WERI-Rb-1 (cell line): ENCODE measurements around the gene TOX3.

ENCODE experiments used
- DNase-seq: peaks from one replicate; pipeline ENCODE4 v3.0.0-alpha.2; 2020
- H3K27ac ChIP-seq: fragments of 250-450 bp; sonication (Bioruptor Pico); 2 replicates; pipeline ENCODE4 v1.5.1; 2020; ENCODE audit warnings: mild to moderate bottlenecking, moderate library complexity
- H3K27me3 ChIP-seq: fragments of 250-450 bp; sonication (Bioruptor Pico); 2 replicates; pipeline ENCODE4 v1.5.1; 2021; ENCODE audit warnings: mild to moderate bottlenecking, low read depth, moderate library complexity; ENCODE audit not compliant: insufficient read depth, severe bottlenecking
- H3K36me3 ChIP-seq: fragments of 250-450 bp; sonication (Bioruptor Pico); 2 replicates; pipeline ENCODE4 v1.5.1; 2020; ENCODE audit warnings: mild to moderate bottlenecking, moderate library complexity
- H3K4me3 ChIP-seq: 2 replicates; pipeline ENCODE4 v1.5.1; 2011; ENCODE audit warnings: low read depth, mild to moderate bottlenecking, control low read depth, low read length
- H3K9me3 ChIP-seq: fragments of 250-450 bp; sonication (Bioruptor Pico); 2 replicates; pipeline ENCODE4 v1.5.1; 2021; ENCODE audit warnings: mild to moderate bottlenecking, moderate library complexity; ENCODE audit not compliant: severe bottlenecking
- CTCF ChIP-seq: IDR thresholded peaks from 2 replicates; pipeline ENCODE4 v1.5.1; 2011; ENCODE audit warnings: low read depth, mild to moderate bottlenecking, control low read depth, inconsistent platforms, low read length

Gene TOX3

GRCh38 chr16:52561910-52562741, 15.2 kb upstream of the TOX3 start:
- no peak overlapping the region for H3K4me3 ChIP-seq
- H3K9me3 ChIP-seq = no peaks in the 10 kb centered on the region
- no peaks in the 10 kb centered on the region for H3K27me3 ChIP-seq
- H3K36me3 ChIP-seq = no peaks in the 10 kb centered on the region
- H3K27ac ChIP-seq = no peak overlapping the region
- no peak for DNase-seq
- TF ChIP-seq CTCF = no peak

- Histone ChIP-seq H3K9me3 (no peaks in the 10 kb centered on the region), H3K36me3 (no peaks in the 10 kb centered on the region), H3K4me3 (no peak overlapping the region), H3K27me3 (no peaks in the 10 kb centered on the region), H3K27ac (no peak overlapping the region)
- TF ChIP-seq CTCF = no peak
- DNase-seq = no peak
Measured at GRCh38 chr16:52558448-52558847, 11.5 kb upstream of the TOX3 start.

DNA sequence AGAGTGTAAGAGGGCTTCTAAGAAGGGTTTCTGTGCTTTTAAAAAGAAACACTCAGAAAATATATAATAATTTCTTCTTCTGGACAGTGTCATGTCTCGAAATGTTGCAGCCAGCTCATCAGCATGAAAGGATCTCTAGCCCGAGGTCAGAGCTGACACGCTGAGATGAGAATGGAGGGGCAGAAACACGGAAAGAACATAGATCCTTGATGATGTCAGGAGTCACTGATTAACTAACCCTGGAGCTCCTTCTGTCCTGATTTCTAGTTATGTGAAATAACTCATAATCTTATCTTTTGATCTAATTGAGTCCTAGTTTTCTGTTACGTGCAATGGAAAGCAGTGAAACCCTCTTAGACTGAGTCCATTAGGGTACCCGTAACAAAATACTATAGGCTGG, 10.3 kb upstream of the TOX3 start:
- no peak for DNase-seq
- no peak overlapping the region for H3K4me3 ChIP-seq
- H3K9me3 ChIP-seq = no peaks in the 10 kb centered on the region
- no peak overlapping the region for H3K27ac ChIP-seq
- H3K36me3 ChIP-seq = no peaks in the 10 kb centered on the region
- TF ChIP-seq CTCF = no peak
- H3K27me3 ChIP-seq = no peaks in the 10 kb centered on the region

GRCh38 chr16:52556083-52556482, 9.1 kb upstream of the TOX3 start:
- no peaks in the 10 kb centered on the region for H3K27me3 ChIP-seq

DNA sequence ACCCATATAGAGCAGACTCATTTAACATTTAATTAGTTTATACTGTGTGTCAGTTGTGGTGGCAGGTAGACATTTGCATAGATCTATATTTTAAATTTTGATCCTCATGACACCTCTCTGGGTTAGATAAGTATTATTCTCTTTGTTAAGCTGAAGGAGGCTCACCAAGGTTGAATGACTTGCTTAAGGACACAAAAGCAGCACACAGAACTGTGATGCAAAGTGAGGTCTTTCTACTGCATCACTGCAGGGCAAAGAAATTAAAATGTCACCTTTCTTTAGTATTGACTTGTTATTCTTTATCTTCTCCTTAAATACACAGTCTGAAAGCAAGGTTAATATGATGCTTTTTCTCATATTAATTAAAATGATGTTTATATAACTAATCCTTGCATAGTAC, 8.6 kb upstream of the TOX3 start:
- no peaks in the 10 kb centered on the region for H3K9me3 ChIP-seq
- H3K36me3 ChIP-seq = no peaks in the 10 kb centered on the region
- H3K27ac ChIP-seq = no peak overlapping the region
- no peaks in the 10 kb centered on the region for H3K27me3 ChIP-seq
- no peak for TF ChIP-seq CTCF
- no peak for DNase-seq
- H3K4me3 ChIP-seq = no peak overlapping the region

More at GRCh38 chr16:52556083-52556482, 9.1 kb upstream of the TOX3 start:
- H3K36me3 ChIP-seq = no peaks in the 10 kb centered on the region
- H3K4me3 ChIP-seq = no peak overlapping the region
- DNase-seq = no peak
- no peaks in the 10 kb centered on the region for H3K9me3 ChIP-seq
- no peak for TF ChIP-seq CTCF
- H3K27ac ChIP-seq = no peak overlapping the region

DNA sequence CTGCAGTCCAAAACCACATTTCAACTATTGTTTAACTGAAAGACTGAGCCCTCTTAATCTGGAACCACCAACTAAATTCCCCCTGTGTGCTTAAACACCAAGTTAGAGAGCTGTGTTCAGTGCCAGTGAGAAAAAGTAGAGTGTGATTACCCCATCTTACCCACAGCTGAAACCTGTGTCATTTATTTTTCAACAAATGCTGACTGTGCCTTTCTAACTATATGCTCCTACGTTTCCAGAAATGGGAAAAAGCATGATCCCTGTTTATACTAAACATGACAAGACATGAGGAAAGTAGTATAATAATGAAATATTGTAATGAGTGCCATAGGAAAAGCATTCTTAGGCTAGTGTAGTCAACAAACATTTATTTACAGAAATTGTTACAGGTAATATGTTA, 7.4 kb upstream of the TOX3 start:
- H3K4me3 ChIP-seq = no peak overlapping the region
- no peaks in the 10 kb centered on the region for H3K27me3 ChIP-seq
- no peaks in the 10 kb centered on the region for H3K9me3 ChIP-seq
- H3K36me3 ChIP-seq = no peaks in the 10 kb centered on the region
- H3K27ac ChIP-seq = no peak overlapping the region
- DNase-seq = no peak
- no peak for TF ChIP-seq CTCF
